Keratinocyte (primary cell): ENCODE results near the gene OVAAL.

Source experiments
- EZH2 ChIP-seq: IDR thresholded peaks from one replicate; pipeline ENCODE4 v1.6.1; 2012; ENCODE audit warnings: inconsistent platforms, mild to moderate bottlenecking, low read length, moderate library complexity
- TF ChIP-seq, protein P1 (sequence below), 3 experiments: IDR thresholded peaks in 1 of 3; conservative IDR thresholded peaks in 1 of 3; optimal IDR thresholded peaks in 1 of 3; 2 replicates in 2 of 3; 3 replicates in 1 of 3; pipeline versions ENCODE3 to v1.5.1; 2011; ENCODE audit warnings: low read length in 3 of 3, mild to moderate bottlenecking in 3 of 3, moderate library complexity in 2 of 3, control low read depth in 1 of 3, inconsistent platforms in 1 of 3; ENCODE audit not compliant: insufficient read depth in 2 of 3; ENCODE audit errors: extremely low read depth in 1 of 3

DNA sequence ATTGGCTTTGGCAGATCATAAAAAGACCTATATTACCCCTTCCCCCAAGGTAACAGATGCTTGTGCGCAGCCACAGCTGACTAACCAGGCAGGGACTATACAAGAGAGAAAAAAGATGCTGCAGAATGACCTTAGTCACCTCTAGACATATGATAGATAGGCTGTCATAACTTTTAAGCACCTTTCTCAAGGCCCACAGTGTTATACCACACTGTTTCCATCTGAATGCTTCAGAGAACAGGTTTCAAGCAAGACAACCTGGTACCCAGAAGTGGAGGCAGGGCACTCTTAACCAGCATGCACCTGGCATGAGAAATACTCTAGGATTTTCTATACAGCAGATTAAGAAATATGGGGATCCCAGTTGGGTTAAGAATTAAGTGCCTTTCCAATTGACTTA, 12.8 kb upstream of the OVAAL start:
- TF ChIP-seq, protein P1, sequence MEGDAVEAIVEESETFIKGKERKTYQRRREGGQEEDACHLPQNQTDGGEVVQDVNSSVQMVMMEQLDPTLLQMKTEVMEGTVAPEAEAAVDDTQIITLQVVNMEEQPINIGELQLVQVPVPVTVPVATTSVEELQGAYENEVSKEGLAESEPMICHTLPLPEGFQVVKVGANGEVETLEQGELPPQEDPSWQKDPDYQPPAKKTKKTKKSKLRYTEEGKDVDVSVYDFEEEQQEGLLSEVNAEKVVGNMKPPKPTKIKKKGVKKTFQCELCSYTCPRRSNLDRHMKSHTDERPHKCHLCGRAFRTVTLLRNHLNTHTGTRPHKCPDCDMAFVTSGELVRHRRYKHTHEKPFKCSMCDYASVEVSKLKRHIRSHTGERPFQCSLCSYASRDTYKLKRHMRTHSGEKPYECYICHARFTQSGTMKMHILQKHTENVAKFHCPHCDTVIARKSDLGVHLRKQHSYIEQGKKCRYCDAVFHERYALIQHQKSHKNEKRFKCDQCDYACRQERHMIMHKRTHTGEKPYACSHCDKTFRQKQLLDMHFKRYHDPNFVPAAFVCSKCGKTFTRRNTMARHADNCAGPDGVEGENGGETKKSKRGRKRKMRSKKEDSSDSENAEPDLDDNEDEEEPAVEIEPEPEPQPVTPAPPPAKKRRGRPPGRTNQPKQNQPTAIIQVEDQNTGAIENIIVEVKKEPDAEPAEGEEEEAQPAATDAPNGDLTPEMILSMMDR (optimal IDR thresholded peaks at IDR 0.05 in 1 of 3, IDR thresholded peaks at IDR 0.05 in 1 of 3, conservative IDR thresholded peaks at IDR 0.05 in 1 of 3; ENCODE audit: extremely low read depth in 1 of 3, insufficient read depth in 2 of 3, low read length in 3 of 3) = no peak
- no peak for TF ChIP-seq EZH2
